ENCODE data around the gene NMNAT3. TPM values are rescaled to one million over a fixed set of nuclear protein-coding genes. Genes with fewer than 3 reads are reported as not detected.
A peak's percentile ranks its signal among the peaks of the same experiment; 100 is the strongest.

NMNAT3 gene
- total and polyA plus RNA-seq, 2 donors from 2014 or later = 6.4 to 13.8 TPM

GRCh38 chr3:139676632-139677387 lies 962 bp downstream of the NMNAT3 start:
- TF ChIP-seq, protein P1, sequence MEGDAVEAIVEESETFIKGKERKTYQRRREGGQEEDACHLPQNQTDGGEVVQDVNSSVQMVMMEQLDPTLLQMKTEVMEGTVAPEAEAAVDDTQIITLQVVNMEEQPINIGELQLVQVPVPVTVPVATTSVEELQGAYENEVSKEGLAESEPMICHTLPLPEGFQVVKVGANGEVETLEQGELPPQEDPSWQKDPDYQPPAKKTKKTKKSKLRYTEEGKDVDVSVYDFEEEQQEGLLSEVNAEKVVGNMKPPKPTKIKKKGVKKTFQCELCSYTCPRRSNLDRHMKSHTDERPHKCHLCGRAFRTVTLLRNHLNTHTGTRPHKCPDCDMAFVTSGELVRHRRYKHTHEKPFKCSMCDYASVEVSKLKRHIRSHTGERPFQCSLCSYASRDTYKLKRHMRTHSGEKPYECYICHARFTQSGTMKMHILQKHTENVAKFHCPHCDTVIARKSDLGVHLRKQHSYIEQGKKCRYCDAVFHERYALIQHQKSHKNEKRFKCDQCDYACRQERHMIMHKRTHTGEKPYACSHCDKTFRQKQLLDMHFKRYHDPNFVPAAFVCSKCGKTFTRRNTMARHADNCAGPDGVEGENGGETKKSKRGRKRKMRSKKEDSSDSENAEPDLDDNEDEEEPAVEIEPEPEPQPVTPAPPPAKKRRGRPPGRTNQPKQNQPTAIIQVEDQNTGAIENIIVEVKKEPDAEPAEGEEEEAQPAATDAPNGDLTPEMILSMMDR (IDR thresholded peaks at IDR 0.05; ENCODE audit: borderline replicate concordance, extremely low read depth, insufficient read depth) = no peak

DNA sequence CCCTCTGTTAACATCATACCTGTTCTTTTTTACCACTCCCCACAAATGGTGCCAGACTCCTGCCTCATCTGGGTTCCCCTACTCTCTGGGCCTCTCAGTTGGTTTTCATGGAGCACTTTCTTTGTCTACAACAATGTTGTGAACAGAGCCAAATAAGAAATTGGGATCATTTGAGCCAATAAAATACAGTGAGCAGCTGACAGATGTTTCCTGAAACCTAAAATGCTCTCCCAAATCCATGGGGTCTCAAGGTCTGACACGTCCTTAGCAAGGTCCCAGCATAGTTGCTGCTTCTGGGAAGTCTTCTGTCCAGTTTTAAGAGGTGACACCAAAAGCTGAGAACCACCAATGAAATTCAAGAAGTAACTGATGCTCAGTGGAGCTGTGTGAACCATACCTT lies 1.7 kb downstream of the NMNAT3 start:
- peaks cover 0 to 6% (median 0%) of the 10 kb centered on the region in 3 donors for H3K4me1 ChIP-seq (ENCODE audit: control insufficient read depth in 2 of 3, insufficient read depth in 2 of 3, low read depth in 1 of 3, low read length in 3 of 3)
- H3K9ac ChIP-seq (ENCODE audit: low read length in 3 of 3) = no peak overlapping the region
- H3K27ac ChIP-seq (ENCODE audit: low read depth in 2 of 2, low read length in 2 of 2) = no peak overlapping the region
- H3K4me3 ChIP-seq (ENCODE audit: low read length in 3 of 3) = no peak overlapping the region
- intact Hi-C loops (cut with DNase I) = no loop called here
- DNase-seq = no peak
- FAIRE-seq = no peak
- no peaks in the 10 kb centered on the region for H3K27me3 ChIP-seq (ENCODE audit: control insufficient read depth, insufficient read depth, low read length)
- no peaks in the 10 kb centered on the region for H3K9me3 ChIP-seq (ENCODE audit: control insufficient read depth in 2 of 3, insufficient read depth in 1 of 3, low read length in 3 of 3)
- TF ChIP-seq, protein P1 (IDR thresholded peaks at IDR 0.05; ENCODE audit: borderline replicate concordance, extremely low read depth, insufficient read depth) = no peak
- H3K36me3 ChIP-seq (ENCODE audit: control insufficient read depth in 2 of 3, insufficient read depth in 3 of 3, low read length in 3 of 3) = no peaks in the 10 kb centered on the region

More at GRCh38 chr3:139676632-139677387, 962 bp downstream of the NMNAT3 start:
- no peak for DNase-seq
- peak overlapping the region; percentile 44 to 75 (median 72) for H3K4me3 ChIP-seq (ENCODE audit: low read length in 3 of 3)
- no peak for FAIRE-seq
- no peaks in the 10 kb centered on the region for H3K9me3 ChIP-seq (ENCODE audit: control insufficient read depth in 2 of 3, insufficient read depth in 1 of 3, low read length in 3 of 3)
- intact Hi-C loops (cut with DNase I) = no loop called here
- H3K9ac ChIP-seq (ENCODE audit: low read length in 3 of 3) = peak overlapping the region in 2 of 3 donors; percentile 7 to 65
- H3K4me1 ChIP-seq (ENCODE audit: control insufficient read depth in 2 of 3, insufficient read depth in 2 of 3, low read depth in 1 of 3, low read length in 3 of 3) = peaks cover 0 to 6% (median 0%) of the 10 kb centered on the region in 3 donors
- no peaks in the 10 kb centered on the region for H3K27me3 ChIP-seq (ENCODE audit: control insufficient read depth, insufficient read depth, low read length)
- peak overlapping the region in 1 of 2 donors; percentile 72 for H3K27ac ChIP-seq (ENCODE audit: low read depth in 2 of 2, low read length in 2 of 2)
- no peaks in the 10 kb centered on the region for H3K36me3 ChIP-seq (ENCODE audit: control insufficient read depth in 2 of 3, insufficient read depth in 3 of 3, low read length in 3 of 3)

GRCh38 chr3:139675327-139675726 lies 2.4 kb downstream of the NMNAT3 start:
- FAIRE-seq = no peak
- H3K4me3 ChIP-seq (ENCODE audit: low read length in 3 of 3) = no peak overlapping the region

More at GRCh38 chr3:139675327-139675726, 2.4 kb downstream of the NMNAT3 start:
- no peak overlapping the region for H3K9ac ChIP-seq (ENCODE audit: low read length in 3 of 3)
- H3K4me1 ChIP-seq (ENCODE audit: control insufficient read depth in 2 of 3, insufficient read depth in 2 of 3, low read depth in 1 of 3, low read length in 3 of 3) = peaks cover 0 to 6% (median 0%) of the 10 kb centered on the region in 3 donors
- TF ChIP-seq, protein P1 (IDR thresholded peaks at IDR 0.05; ENCODE audit: borderline replicate concordance, extremely low read depth, insufficient read depth) = no peak
- no peaks in the 10 kb centered on the region for H3K9me3 ChIP-seq (ENCODE audit: control insufficient read depth in 2 of 3, insufficient read depth in 1 of 3, low read length in 3 of 3)
- intact Hi-C loops (cut with DNase I) = no loop called here
- H3K27ac ChIP-seq (ENCODE audit: low read depth in 2 of 2, low read length in 2 of 2) = no peak overlapping the region
- H3K27me3 ChIP-seq (ENCODE audit: control insufficient read depth, insufficient read depth, low read length) = no peaks in the 10 kb centered on the region
- no peaks in the 10 kb centered on the region for H3K36me3 ChIP-seq (ENCODE audit: control insufficient read depth in 2 of 3, insufficient read depth in 3 of 3, low read length in 3 of 3)
- DNase-seq = no peak

Data from kidney (tissue), 14 donors.